Gastrocnemius medialis (tissue), 4 donors: Measurements from ENCODE around the gene SLCO4A1. TPM values are rescaled to one million over a fixed set of nuclear protein-coding genes. Genes with fewer than 3 reads are reported as not detected.

Experiments
- ATAC-seq, 2 donors: fragments of 150-250 bp; one replicate each; pipeline ENCODE4 v1.9.1; 2016
- DNase-seq, 2 donors: peaks; one replicate each; pipeline ENCODE4 v3.0.0-alpha.2; 2019
- H3K27ac ChIP-seq, 4 donors: fragments of 200-600 bp; sonication (generic); 1 replicate in 1 of 4; 2 replicates in 3 of 4; pipeline ENCODE4 v1.5.1; 2016 to 2018; ENCODE audit warnings: mild to moderate bottlenecking in 2 of 4, moderate library complexity in 1 of 4
- H3K27me3 ChIP-seq, 3 donors: fragments of 200-600 bp; sonication (generic) in 2 of 3; 1 replicate in 1 of 3; 2 replicates in 2 of 3; pipeline versions ENCODE4 v1.5.1 to v1.6.0; 2016 to 2019; ENCODE audit warnings: mild to moderate bottlenecking in 1 of 3, moderate library complexity in 1 of 3
- H3K36me3 ChIP-seq, 2 donors: fragments of 200-600 bp; sonication (generic) in 1 of 2; one replicate each; pipeline ENCODE4 v1.5.1; 2017 to 2018
- H3K4me1 ChIP-seq, 2 donors: fragments of 200-600 bp; sonication (generic) in 1 of 2; one replicate each; pipeline ENCODE4 v1.5.1; 2016 to 2017; ENCODE audit warnings: mild to moderate bottlenecking in 2 of 2
- H3K4me3 ChIP-seq, 4 donors: fragments of 200-600 bp; sonication (generic) in 3 of 4; 1 replicate in 1 of 4; 2 replicates in 3 of 4; pipeline ENCODE4 v1.5.1; 2016 to 2019; ENCODE audit warnings: mild to moderate bottlenecking in 2 of 4
- H3K9me3 ChIP-seq, 3 donors: fragments of 200-600 bp; sonication (generic) in 2 of 3; 1 replicate in 1 of 3; 2 replicates in 2 of 3; pipeline ENCODE4 v1.5.1; 2016 to 2019
- POLR2A ChIP-seq, 2 donors: fragments of 450-650 bp; IDR thresholded peaks; one replicate each; pipeline ENCODE4 v1.6.1; 2017; ENCODE audit warnings: antibody characterized with exemption in 2 of 2, mild to moderate bottlenecking in 2 of 2, moderate library complexity in 2 of 2
- in situ Hi-C, 4 donors: fragments of 200-750 bp; cut with MboI; loops; one replicate each; pipeline versions ENCODE4 v1.15.0 to v1.8.0; 2017; ENCODE audit warnings: low sequenced_read_pairs in 4 of 4
- intact Hi-C: fragments of 100-400 bp; cut with DNase I; formaldehyde crosslinking; loops from one replicate; pipeline ENCODE4 v1.15.1; 2023; ENCODE audit warnings: low total_unique reads
- total RNA-seq, 4 donors: library from RNA; depleted of rRNA; stranded (reverse); fragments of >200 nt; gene quantifications; one replicate each; pipeline versions ENCODE4 v1.1.0 to v1.2.3, GENCODE V29; 2016
- TF ChIP-seq, protein P1 (sequence below), 5 experiments: fragments of 450-650 bp in 3 of 5; fragments of 200-600 bp in 2 of 5; sonication (generic) in 2 of 5; IDR thresholded peaks in 4 of 5; conservative IDR thresholded peaks in 1 of 5; 1 replicate in 4 of 5; 2 replicates in 1 of 5; pipeline ENCODE4 v1.5.1; 2016 to 2019; ENCODE audit warnings: antibody characterized with exemption in 5 of 5, mild to moderate bottlenecking in 3 of 5, moderate library complexity in 3 of 5

Gene SLCO4A1
- total RNA-seq, 4 donors from 2014 or later: 20.4 to 26.9 (median 21.8) TPM

DNA sequence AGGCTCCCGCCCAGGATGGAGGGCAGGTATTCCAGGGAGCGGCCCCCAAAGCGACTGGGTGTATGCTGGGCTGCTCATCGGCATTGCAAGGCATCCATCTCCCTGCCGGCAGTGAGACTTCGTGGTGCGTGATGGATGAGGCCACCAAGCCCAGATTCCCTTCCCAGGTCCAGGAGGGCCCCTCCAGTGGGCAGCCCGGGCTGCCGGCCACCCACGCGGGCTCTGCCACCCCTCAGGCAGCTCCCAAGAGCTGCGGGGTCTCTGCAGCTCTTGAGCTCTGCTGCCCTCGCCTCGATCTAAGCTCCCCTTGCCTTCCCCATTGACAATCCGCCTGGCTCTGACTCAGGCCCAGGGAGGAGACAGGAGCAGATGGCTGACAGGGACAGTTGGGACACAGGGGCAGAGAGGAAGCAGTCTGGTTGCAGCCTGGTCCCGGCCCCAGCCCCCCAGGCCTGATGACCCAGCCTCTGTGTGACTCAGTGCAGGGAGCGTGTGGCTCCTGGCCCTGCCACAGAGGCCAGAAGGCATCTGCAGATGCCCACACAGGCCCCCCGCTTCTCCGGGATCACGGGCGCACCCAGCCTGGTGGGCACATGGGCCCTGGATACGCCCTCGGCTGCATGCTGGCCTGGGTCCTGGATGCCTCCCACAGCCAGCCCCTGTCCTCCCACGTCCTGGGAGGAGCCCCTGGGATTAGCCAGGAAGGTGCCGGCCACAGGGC lies 33.0 kb downstream of the SLCO4A1 start:
- H3K9me3 ChIP-seq: no peaks in the 10 kb centered on the region
- TF ChIP-seq, protein P1, sequence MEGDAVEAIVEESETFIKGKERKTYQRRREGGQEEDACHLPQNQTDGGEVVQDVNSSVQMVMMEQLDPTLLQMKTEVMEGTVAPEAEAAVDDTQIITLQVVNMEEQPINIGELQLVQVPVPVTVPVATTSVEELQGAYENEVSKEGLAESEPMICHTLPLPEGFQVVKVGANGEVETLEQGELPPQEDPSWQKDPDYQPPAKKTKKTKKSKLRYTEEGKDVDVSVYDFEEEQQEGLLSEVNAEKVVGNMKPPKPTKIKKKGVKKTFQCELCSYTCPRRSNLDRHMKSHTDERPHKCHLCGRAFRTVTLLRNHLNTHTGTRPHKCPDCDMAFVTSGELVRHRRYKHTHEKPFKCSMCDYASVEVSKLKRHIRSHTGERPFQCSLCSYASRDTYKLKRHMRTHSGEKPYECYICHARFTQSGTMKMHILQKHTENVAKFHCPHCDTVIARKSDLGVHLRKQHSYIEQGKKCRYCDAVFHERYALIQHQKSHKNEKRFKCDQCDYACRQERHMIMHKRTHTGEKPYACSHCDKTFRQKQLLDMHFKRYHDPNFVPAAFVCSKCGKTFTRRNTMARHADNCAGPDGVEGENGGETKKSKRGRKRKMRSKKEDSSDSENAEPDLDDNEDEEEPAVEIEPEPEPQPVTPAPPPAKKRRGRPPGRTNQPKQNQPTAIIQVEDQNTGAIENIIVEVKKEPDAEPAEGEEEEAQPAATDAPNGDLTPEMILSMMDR (IDR thresholded peaks at IDR 0.05 in 4 of 5, conservative IDR thresholded peaks at IDR 0.05 in 1 of 5): no peak
- no peak for TF ChIP-seq POLR2A (IDR thresholded peaks at IDR 0.05)
- no peak for ATAC-seq
- H3K36me3 ChIP-seq: no peaks in the 10 kb centered on the region
- DNase-seq: no peak
- no peaks in the 10 kb centered on the region for H3K4me1 ChIP-seq
- H3K27me3 ChIP-seq: peaks cover 10 to 37% (median 16%) of the 10 kb centered on the region in 3 donors
- H3K27ac ChIP-seq: no peak overlapping the region
- intact Hi-C loops (no loop called here), in situ Hi-C loops (loop anchor here in 1 of 4 donors (10.0 kb wide), 1 partner anchor 129 kb away; the partner anchor contains the start of gene OGFR)
- H3K4me3 ChIP-seq: no peak overlapping the region

DNA sequence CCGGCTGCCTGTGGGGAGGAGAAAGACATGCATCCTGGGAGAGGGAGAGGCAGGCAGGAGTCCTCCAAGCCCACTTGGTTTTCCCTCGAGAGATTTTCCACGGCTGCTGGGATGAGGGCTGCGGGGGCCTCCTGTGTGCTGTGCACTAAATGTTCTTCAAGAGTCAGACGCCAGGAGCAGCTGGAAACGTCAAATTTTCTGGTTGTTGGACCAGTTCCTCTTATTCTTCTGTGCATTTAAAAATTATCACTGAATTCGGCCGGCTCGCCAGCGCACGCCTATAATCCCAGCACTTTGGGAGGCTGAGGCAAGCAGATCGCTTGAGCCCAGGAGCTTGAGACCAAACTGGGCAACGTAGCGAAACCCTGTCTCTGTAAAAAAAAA lies 33.6 kb downstream of the SLCO4A1 start:
- Histone ChIP-seq H3K4me3 (no peak overlapping the region), H3K36me3 (no peaks in the 10 kb centered on the region), H3K27me3 (peaks cover 13 to 42% (median 16%) of the 10 kb centered on the region in 3 donors), H3K27ac (no peak overlapping the region), H3K9me3 (no peaks in the 10 kb centered on the region), H3K4me1 (no peaks in the 10 kb centered on the region)
- no peak for ATAC-seq
- in situ Hi-C loops: loop anchor here in 1 of 4 donors (10.0 kb wide), 1 partner anchor 129 kb away; the partner anchor contains the start of gene OGFR
- DNase-seq: no peak
- TF ChIP-seq, protein P1 (IDR thresholded peaks at IDR 0.05 in 4 of 5, conservative IDR thresholded peaks at IDR 0.05 in 1 of 5): no peak
- TF ChIP-seq POLR2A (IDR thresholded peaks at IDR 0.05): no peak
- intact Hi-C loops: no loop called here

DNA sequence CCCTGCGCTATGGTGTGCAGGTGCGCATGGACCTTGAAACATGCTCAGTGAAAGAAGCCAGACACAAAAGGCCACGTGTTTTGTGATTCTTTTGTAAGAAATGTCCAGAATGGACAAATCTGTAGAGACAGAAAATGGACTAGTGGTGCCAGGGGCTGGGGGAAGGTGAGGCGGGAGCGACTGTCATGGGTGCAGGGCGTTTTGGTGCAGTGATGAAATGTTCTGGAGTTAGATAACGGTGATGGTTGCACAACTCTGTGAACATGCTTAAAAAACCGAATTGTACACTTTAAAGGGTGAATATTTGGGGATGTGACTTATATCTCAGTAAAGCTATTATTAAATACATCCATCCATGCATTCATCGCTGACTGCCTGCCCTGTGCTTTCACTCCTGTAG lies 34.7 kb downstream of the SLCO4A1 start:
- peaks cover 18 to 48% (median 18%) of the 10 kb centered on the region in 3 donors for H3K27me3 ChIP-seq

DNA sequence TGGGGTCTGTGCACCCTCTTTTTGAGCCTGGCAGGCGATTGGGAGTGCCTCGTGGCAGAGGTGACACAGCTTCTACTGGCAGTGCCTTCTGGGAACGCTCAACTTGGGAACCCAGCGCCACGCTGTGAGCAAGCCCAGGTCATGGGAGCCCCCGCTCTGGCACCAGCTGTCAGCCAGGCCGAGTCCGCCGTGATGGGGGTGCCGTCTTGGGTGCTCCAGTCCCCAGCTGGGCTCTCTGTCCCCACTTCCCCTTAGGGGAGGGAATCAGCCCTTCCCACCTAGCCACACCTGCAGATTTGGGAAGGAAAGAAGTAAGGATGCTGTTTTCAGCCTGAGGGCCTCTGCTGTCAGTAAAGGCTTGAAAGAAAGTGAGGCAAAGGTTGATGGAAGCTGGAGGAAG lies 35.4 kb downstream of the SLCO4A1 start:
- no peak overlapping the region for H3K27ac ChIP-seq
- in situ Hi-C loops: loop anchor here in 1 of 4 donors (10.0 kb wide), 1 partner anchor 127 kb away; the partner anchor contains the start of gene OGFR
- H3K9me3 ChIP-seq: no peaks in the 10 kb centered on the region
- H3K36me3 ChIP-seq: no peaks in the 10 kb centered on the region
- ATAC-seq (no peak), DNase-seq (no peak)
- H3K4me1 ChIP-seq: no peaks in the 10 kb centered on the region
- no peak for TF ChIP-seq POLR2A (IDR thresholded peaks at IDR 0.05)
- TF ChIP-seq, protein P1 (IDR thresholded peaks at IDR 0.05 in 4 of 5, conservative IDR thresholded peaks at IDR 0.05 in 1 of 5): no peak
- H3K27me3 ChIP-seq: peaks cover 24 to 52% (median 24%) of the 10 kb centered on the region in 3 donors
- intact Hi-C loops: no loop called here
- no peak overlapping the region for H3K4me3 ChIP-seq

More for the DNA sequence above, 34.7 kb downstream of the SLCO4A1 start:
- in situ Hi-C loops: loop anchor here in 1 of 4 donors (10.0 kb wide), 1 partner anchor 128 kb away; the partner anchor contains the start of gene OGFR
- TF ChIP-seq POLR2A (IDR thresholded peaks at IDR 0.05): no peak
- TF ChIP-seq, protein P1 (IDR thresholded peaks at IDR 0.05 in 4 of 5, conservative IDR thresholded peaks at IDR 0.05 in 1 of 5): no peak
- DNase-seq (no peak), ATAC-seq (no peak)
- Histone ChIP-seq H3K27ac (no peak overlapping the region), H3K4me1 (no peaks in the 10 kb centered on the region), H3K4me3 (no peak overlapping the region), H3K36me3 (no peaks in the 10 kb centered on the region), H3K9me3 (no peaks in the 10 kb centered on the region)
- intact Hi-C loops: no loop called here
